Stimulated activated CD4-positive, alpha-beta T cell treated with anti-CD3 and anti-CD28 coated beads, Interleukin-2, amount 100 ng/mL, for 4 hours (primary cell): Measurements from ENCODE around the gene PHACTR2.
"Not testable (repeated sequence)": the region's sequence is repeated elsewhere in the genome, so short reads cannot be mapped to it uniquely, and the experiment has no call there.

ENCODE experiments used
- DNase-seq: peaks from one replicate; pipeline ENCODE4 v3.0.0-alpha.2; 2020; ENCODE audit warnings: low read depth

PHACTR2 gene

GRCh38 chr6:143677891-143678791, at the start of gene PHACTR2:
PHACTR2 (plus strand) TSS chr6:143677965; CDS start chr6:143678164, 199 bp downstream.
- DNase-seq: no peak

- no peak for DNase-seq
These were observed 48.4 kb upstream of the PHACTR2 start for GRCh38 chr6:143629104-143630080.

GRCh38 chr6:143631196-143631595, 46.6 kb upstream of the PHACTR2 start:
- not testable (repeated sequence) for DNase-seq

GRCh38 chr6:143632894-143633293, 44.9 kb upstream of the PHACTR2 start:
- no peak for DNase-seq

- no peak for DNase-seq
These were observed 43.3 kb upstream of the PHACTR2 start for GRCh38 chr6:143634486-143634885.

GRCh38 chr6:143637691-143638090, 40.1 kb upstream of the PHACTR2 start:
- DNase-seq: no peak

GRCh38 chr6:143642403-143642802, 35.4 kb upstream of the PHACTR2 start:
- no peak for DNase-seq

GRCh38 chr6:143647191-143647590, 30.6 kb upstream of the PHACTR2 start:
- DNase-seq: no peak

- DNase-seq: no peak
These were observed 30.0 kb upstream of the PHACTR2 start for GRCh38 chr6:143647732-143648131.

GRCh38 chr6:143649319-143649718, 28.4 kb upstream of the PHACTR2 start:
- DNase-seq: not testable (repeated sequence)

GRCh38 chr6:143651328-143651727, 26.4 kb upstream of the PHACTR2 start:
- DNase-seq: not testable (repeated sequence)

GRCh38 chr6:143652841-143653331, 24.9 kb upstream of the PHACTR2 start:
- no peak for DNase-seq

GRCh38 chr6:143655541-143655940, 22.2 kb upstream of the PHACTR2 start:
- DNase-seq: no peak

GRCh38 chr6:143656026-143656425, 21.7 kb upstream of the PHACTR2 start:
- no peak for DNase-seq

- DNase-seq: no peak
These were observed 20.0 kb upstream of the PHACTR2 start for GRCh38 chr6:143657809-143658208.

- DNase-seq: not testable (repeated sequence)
These were observed 17.6 kb upstream of the PHACTR2 start for GRCh38 chr6:143660170-143660569.

- no peak for DNase-seq
These were observed 13.6 kb upstream of the PHACTR2 start for GRCh38 chr6:143664171-143664570.

GRCh38 chr6:143666007-143666406, 11.8 kb upstream of the PHACTR2 start:
- DNase-seq: not testable (repeated sequence)

GRCh38 chr6:143669483-143669882, 8.3 kb upstream of the PHACTR2 start:
- not testable (repeated sequence) for DNase-seq

GRCh38 chr6:143673669-143674068, 4.1 kb upstream of the PHACTR2 start:
- no peak for DNase-seq

GRCh38 chr6:143674483-143675381, 3.0 kb upstream of the PHACTR2 start:
- no peak for DNase-seq
